ENCODE data around the gene MPPED1. TPM values are rescaled to one million over a fixed set of nuclear protein-coding genes. Genes with fewer than 3 reads are reported as not detected.

The MPPED1 gene
- total RNA-seq, 1 donor from 2014 or later: not detected

DNA sequence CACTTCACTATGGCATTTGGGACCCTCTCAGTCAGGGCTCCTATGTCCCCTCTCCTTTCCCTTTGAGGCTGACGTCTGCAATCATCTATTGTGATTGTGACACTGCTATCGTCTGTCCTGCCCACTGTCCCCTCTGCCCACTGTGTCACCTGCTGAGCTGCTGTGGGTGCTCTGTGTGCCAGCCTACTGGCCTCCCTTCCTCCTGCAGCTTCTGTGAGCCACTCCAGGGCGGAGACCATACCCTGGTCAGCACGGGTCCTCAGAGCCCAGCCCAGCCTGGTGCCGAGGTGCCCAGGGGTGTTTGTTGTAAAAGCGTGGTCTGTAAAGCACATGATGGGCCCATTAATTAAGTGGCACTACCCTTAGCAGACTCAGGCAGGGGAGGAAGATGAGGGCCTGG is 29.4 kb downstream of the MPPED1 start:
- no peaks in the 10 kb centered on the region for H3K36me3 ChIP-seq (ENCODE audit: insufficient read depth, low read length)
- peaks cover 77% of the 10 kb centered on the region for H3K27me3 Mint-ChIP-seq (ENCODE audit: low read depth, unreplicated experiment)
- no peak overlapping the region for H3K27ac ChIP-seq (ENCODE audit: low read depth, low read length)
- no peak overlapping the region for H3K4me3 Mint-ChIP-seq (ENCODE audit: unreplicated experiment)
- H3K9me3 ChIP-seq (ENCODE audit: insufficient read depth, low read depth, low read length): no peaks in the 10 kb centered on the region
- no peak overlapping the region for H3K9ac ChIP-seq (ENCODE audit: low read length)
- no peak overlapping the region for H3K4me3 ChIP-seq (ENCODE audit: insufficient read depth, low read depth, low read length)
- no peak for TF ChIP-seq EZH2 (IDR thresholded peaks at IDR 0.05; ENCODE audit: insufficient read depth, low read length)
- TF ChIP-seq, protein P1, sequence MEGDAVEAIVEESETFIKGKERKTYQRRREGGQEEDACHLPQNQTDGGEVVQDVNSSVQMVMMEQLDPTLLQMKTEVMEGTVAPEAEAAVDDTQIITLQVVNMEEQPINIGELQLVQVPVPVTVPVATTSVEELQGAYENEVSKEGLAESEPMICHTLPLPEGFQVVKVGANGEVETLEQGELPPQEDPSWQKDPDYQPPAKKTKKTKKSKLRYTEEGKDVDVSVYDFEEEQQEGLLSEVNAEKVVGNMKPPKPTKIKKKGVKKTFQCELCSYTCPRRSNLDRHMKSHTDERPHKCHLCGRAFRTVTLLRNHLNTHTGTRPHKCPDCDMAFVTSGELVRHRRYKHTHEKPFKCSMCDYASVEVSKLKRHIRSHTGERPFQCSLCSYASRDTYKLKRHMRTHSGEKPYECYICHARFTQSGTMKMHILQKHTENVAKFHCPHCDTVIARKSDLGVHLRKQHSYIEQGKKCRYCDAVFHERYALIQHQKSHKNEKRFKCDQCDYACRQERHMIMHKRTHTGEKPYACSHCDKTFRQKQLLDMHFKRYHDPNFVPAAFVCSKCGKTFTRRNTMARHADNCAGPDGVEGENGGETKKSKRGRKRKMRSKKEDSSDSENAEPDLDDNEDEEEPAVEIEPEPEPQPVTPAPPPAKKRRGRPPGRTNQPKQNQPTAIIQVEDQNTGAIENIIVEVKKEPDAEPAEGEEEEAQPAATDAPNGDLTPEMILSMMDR (IDR thresholded peaks at IDR 0.05; ENCODE audit: insufficient read depth, low read depth, low read length): no peak
- FAIRE-seq (no peak), DNase-seq (ENCODE audit: low read depth) (no peak)
- no peaks in the 10 kb centered on the region for H3K4me1 Mint-ChIP-seq (ENCODE audit: low read depth, unreplicated experiment)
- peaks cover 17% of the 10 kb centered on the region for H3K27me3 ChIP-seq (ENCODE audit: insufficient read depth, low read length)
- no peaks in the 10 kb centered on the region for H4K20me1 ChIP-seq (ENCODE audit: insufficient read depth, low read length)
- no peaks in the 10 kb centered on the region for H3K4me1 ChIP-seq (ENCODE audit: insufficient read depth, low read length)
- H3K4me2 ChIP-seq (ENCODE audit: low read length): no peak overlapping the region
- H3K79me2 ChIP-seq (ENCODE audit: insufficient read depth, low read length): no peaks in the 10 kb centered on the region
- H2AFZ ChIP-seq (ENCODE audit: low read depth, low read length): no peak overlapping the region
- peaks cover 4% of the 10 kb centered on the region for H3K9me3 Mint-ChIP-seq (ENCODE audit: unreplicated experiment)
- H3K27ac Mint-ChIP-seq (ENCODE audit: unreplicated experiment): no peak overlapping the region
- H3K36me3 Mint-ChIP-seq (ENCODE audit: low read depth, unreplicated experiment): no peaks in the 10 kb centered on the region

DNA sequence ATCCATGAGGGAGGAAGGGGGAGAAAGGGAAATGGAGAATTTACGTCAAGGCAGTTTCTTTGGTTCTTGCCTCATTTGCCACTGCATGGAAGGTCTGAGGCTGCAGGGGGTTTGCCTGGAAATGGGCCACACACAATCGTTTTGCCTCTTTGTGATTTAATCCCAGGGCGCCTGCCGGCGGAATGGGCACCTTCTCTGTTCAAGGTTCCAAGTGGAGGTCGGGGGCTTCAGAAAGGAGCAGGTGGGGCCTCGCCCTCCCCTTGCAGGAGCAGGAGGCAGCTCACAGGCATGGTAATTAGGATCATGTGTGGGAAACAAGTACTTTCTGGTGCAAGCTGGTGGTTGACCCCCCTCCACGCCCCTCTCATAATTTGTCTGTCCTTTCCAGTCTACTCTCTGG is 29.9 kb downstream of the MPPED1 start:
- no peak for TF ChIP-seq EZH2 (IDR thresholded peaks at IDR 0.05; ENCODE audit: insufficient read depth, low read length)
- TF ChIP-seq, protein P1 (IDR thresholded peaks at IDR 0.05; ENCODE audit: insufficient read depth, low read depth, low read length): no peak
- Histone ChIP-seq H3K4me1 (ENCODE audit: insufficient read depth, low read length) (no peaks in the 10 kb centered on the region), H3K9ac (ENCODE audit: low read length) (no peak overlapping the region), H4K20me1 (ENCODE audit: insufficient read depth, low read length) (no peaks in the 10 kb centered on the region), H3K36me3 (ENCODE audit: insufficient read depth, low read length) (no peaks in the 10 kb centered on the region), H3K9me3 (ENCODE audit: insufficient read depth, low read depth, low read length) (no peaks in the 10 kb centered on the region), H3K27me3 (ENCODE audit: insufficient read depth, low read length) (peaks cover 13% of the 10 kb centered on the region), H2AFZ (ENCODE audit: low read depth, low read length) (no peak overlapping the region), H3K79me2 (ENCODE audit: insufficient read depth, low read length) (no peaks in the 10 kb centered on the region), H3K4me3 (ENCODE audit: insufficient read depth, low read depth, low read length) (no peak overlapping the region), H3K4me2 (ENCODE audit: low read length) (no peak overlapping the region), H3K27ac (ENCODE audit: low read depth, low read length) (no peak overlapping the region)
- no peak for FAIRE-seq
- H3K27ac Mint-ChIP-seq (ENCODE audit: unreplicated experiment): no peak overlapping the region
- no peaks in the 10 kb centered on the region for H3K36me3 Mint-ChIP-seq (ENCODE audit: low read depth, unreplicated experiment)
- no peaks in the 10 kb centered on the region for H3K4me1 Mint-ChIP-seq (ENCODE audit: low read depth, unreplicated experiment)
- peaks cover 77% of the 10 kb centered on the region for H3K27me3 Mint-ChIP-seq (ENCODE audit: low read depth, unreplicated experiment)
- no peak overlapping the region for H3K4me3 Mint-ChIP-seq (ENCODE audit: unreplicated experiment)
- no peak for DNase-seq (ENCODE audit: low read depth)
- peaks cover 6% of the 10 kb centered on the region for H3K9me3 Mint-ChIP-seq (ENCODE audit: unreplicated experiment)

DNA sequence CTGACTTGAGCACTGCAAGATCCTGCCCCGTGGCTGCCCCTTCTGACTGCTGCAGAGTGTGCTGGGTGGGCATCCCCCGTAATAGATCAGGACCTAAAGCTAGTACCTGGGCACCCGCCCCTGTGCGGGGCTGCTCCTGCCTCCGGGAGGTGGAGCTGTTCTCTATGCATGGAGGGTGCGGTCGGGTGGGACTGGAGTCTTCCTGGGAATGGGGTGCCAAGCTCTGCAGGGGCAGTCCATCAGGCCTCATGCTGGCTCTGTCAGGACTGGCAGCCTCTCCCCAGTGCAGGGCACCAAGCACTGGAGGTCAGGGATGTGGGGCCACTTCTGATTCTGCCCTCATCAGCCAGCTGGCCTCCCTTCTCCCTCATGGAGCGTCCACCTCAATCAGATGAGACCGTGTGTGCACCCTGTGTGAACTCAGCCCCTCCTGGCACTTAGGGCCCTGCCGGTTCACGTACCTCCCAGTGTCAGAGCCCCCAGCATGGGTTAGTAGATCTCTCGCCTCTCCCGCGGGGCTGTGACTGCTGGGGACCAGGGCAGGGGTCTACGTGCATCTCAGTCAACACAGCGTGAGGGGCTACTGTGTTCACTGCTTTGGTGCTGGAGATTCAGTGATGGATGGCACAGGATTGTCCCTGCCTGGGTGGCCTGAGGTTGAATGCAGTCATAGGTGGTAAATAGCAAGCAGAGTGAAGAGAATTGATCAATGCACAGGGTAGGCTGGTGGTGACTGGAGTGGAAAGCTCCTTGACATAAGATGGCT is 30.8 kb downstream of the MPPED1 start:
- H3K27ac ChIP-seq (ENCODE audit: low read depth, low read length): no peak overlapping the region
- no peaks in the 10 kb centered on the region for H3K4me1 Mint-ChIP-seq (ENCODE audit: low read depth, unreplicated experiment)
- no peaks in the 10 kb centered on the region for H3K36me3 ChIP-seq (ENCODE audit: insufficient read depth, low read length)
- no peak overlapping the region for H3K4me2 ChIP-seq (ENCODE audit: low read length)
- H3K36me3 Mint-ChIP-seq (ENCODE audit: low read depth, unreplicated experiment): no peaks in the 10 kb centered on the region
- H3K4me3 ChIP-seq (ENCODE audit: insufficient read depth, low read depth, low read length): no peak overlapping the region
- no peak overlapping the region for H3K27ac Mint-ChIP-seq (ENCODE audit: unreplicated experiment)
- H3K4me1 ChIP-seq (ENCODE audit: insufficient read depth, low read length): no peaks in the 10 kb centered on the region
- H4K20me1 ChIP-seq (ENCODE audit: insufficient read depth, low read length): no peaks in the 10 kb centered on the region
- peaks cover 7% of the 10 kb centered on the region for H3K27me3 ChIP-seq (ENCODE audit: insufficient read depth, low read length)
- FAIRE-seq (no peak), DNase-seq (ENCODE audit: low read depth) (no peak)
- H3K9me3 ChIP-seq (ENCODE audit: insufficient read depth, low read depth, low read length): no peaks in the 10 kb centered on the region
- peaks cover 77% of the 10 kb centered on the region for H3K27me3 Mint-ChIP-seq (ENCODE audit: low read depth, unreplicated experiment)
- peaks cover 6% of the 10 kb centered on the region for H3K9me3 Mint-ChIP-seq (ENCODE audit: unreplicated experiment)
- no peak for TF ChIP-seq EZH2 (IDR thresholded peaks at IDR 0.05; ENCODE audit: insufficient read depth, low read length)
- TF ChIP-seq, protein P1 (IDR thresholded peaks at IDR 0.05; ENCODE audit: insufficient read depth, low read depth, low read length): no peak
- H2AFZ ChIP-seq (ENCODE audit: low read depth, low read length): no peak overlapping the region
- H3K4me3 Mint-ChIP-seq (ENCODE audit: unreplicated experiment): no peak overlapping the region
- no peak overlapping the region for H3K9ac ChIP-seq (ENCODE audit: low read length)
- H3K79me2 ChIP-seq (ENCODE audit: insufficient read depth, low read length): no peaks in the 10 kb centered on the region

Data from astrocyte (in vitro differentiated cells and primary cell).